HG03064 (cell line): ENCODE data around the gene ZNF688.
"Not testable (repeated sequence)": the region's sequence is repeated elsewhere in the genome, so short reads cannot be mapped to it uniquely, and the experiment has no call there.

Source experiments
- ATAC-seq: cut with Tn5 transposase; IDR thresholded peaks from one replicate; pipeline ENCODE4 v1.9.1; 2021; ENCODE audit warnings: low read depth; ENCODE audit not compliant: unreplicated experiment

ZNF688 gene

DNA sequence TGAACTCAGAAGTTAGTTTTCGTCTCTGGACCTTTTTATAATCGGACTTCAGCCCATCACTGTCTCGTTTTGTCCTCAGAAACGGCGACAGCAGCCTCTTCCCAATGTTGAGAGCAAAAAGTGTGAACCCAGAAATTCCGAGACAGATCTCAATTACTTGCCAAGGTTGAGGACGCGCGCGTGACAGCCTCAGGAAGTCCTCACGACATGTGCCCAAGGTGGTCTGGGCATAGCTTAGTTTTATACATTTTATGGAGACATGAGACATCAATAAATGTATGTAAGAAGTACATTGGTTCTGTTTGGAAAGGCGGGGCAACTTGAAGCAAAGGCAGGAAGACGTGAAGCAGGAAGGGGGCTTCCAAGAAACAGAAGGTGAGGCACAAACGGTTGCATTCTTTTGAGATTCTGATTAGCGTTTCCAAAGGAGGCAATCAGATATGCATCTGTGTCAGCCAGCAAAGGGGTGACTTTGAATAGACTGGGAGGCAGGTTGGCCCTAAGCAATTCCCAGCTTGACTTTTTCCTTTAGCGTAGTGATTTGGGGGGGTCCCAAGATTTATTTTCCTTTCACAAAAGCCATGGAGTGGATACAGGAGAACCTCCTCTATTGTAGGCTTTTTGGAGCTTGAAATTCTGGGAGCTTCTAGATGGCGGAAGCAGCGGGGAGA is 36.3 kb downstream of the ZNF688 start:
- no peak for ATAC-seq

GRCh38 chr16:30534368-30535105 is 37.0 kb downstream of the ZNF688 start, which contains the start of gene ZNF747:
Gene ZNF747 (minus strand): TSS chr16:30534858. CDS start chr16:30534679, 179 bp downstream.
- no peak for ATAC-seq

- ATAC-seq, result no peak
Observed at GRCh38 chr16:30533748-30534367, 37.7 kb downstream of the ZNF688 start.

- ATAC-seq, result no peak
Observed at GRCh38 chr16:30533146-30533522, 38.4 kb downstream of the ZNF688 start.

DNA sequence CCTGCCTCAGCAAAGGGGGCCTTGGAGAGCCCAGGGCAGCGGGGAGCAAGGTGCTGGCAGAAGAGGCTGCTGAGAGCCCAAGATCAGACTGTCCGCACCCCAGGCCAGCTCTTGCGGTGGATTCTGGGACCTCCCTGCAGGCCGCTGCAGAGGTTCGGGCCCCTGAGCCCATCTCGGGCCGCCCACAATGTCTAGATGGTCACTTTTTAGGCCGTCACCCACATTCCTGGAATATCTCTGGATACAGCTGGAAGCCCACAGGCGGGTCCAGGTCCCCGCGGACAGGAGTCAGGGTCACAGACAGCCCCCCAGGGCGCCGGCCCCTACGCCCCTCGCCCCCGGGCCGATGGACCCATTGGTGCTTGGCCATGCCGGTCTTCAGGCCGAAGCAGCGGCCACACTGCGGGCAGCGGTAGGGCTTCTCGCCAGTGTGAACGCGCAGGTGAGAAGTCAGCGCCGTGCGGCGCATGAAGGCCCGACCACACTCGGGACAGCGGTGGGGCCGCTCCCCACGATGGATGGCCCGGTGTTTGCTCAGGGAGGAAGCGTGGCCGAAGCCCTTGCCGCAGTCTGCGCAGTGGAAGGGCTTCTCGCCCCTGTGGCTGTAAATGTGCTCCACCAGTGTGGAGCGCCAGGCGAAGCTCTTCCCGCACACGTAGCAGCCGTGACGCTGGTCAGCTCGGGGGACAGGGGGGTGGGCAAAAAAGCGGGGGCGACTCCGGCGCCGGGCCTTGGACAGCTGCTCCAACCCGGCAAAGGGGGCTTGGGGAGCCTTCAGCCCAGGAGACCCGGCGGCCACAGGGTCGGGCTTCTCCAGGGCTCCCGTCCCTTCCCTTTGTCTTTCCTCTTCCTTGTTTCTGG is 39.0 kb downstream of the ZNF688 start:
- ATAC-seq, result no peak

DNA sequence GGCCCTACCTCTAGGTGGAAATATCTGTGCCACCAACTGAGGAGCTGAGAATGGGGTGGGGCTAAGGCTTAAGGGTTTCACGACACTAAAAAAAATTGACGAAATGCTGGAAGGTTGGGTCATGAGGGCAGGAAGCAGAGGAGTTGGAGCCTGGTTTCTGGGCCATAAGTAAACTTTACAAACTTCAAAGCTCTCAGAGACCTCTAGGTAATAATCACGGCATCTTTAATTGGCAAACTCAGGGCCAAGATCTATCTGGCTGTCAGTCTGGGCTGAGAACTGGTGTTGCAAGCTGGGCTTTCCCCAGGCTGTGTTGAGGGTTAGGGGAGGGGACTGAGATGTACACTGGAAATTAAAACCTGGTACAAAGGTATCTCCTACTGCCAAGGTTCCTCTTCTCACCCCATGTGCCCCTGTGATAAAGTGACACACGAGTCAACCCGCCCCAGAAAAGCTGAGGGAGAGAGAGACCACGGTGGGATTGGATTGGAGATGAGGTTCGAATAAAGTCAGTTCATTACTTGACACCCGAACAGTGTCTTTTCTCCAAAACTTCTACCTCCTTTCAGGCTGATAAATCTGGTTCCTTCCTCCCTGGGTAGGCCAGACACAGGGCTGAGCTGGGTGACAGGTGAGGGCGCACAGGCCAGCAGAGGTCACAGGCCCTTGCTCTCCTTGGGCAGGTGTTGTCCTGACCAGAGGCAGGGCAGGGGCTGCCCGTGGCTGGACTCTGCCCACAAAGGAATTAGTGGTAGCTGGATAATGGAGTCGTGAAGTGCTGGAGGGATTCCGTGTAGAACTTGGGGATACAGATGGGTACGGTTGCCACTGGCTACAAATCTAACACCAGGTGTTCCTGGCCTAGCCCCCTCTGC is 41.1 kb downstream of the ZNF688 start:
- no peak for ATAC-seq

- ATAC-seq, result no peak
Observed at GRCh38 chr16:30528799-30529457, 42.6 kb downstream of the ZNF688 start.

- no peak for ATAC-seq
Observed at GRCh38 chr16:30527635-30528178, 43.8 kb downstream of the ZNF688 start.

DNA sequence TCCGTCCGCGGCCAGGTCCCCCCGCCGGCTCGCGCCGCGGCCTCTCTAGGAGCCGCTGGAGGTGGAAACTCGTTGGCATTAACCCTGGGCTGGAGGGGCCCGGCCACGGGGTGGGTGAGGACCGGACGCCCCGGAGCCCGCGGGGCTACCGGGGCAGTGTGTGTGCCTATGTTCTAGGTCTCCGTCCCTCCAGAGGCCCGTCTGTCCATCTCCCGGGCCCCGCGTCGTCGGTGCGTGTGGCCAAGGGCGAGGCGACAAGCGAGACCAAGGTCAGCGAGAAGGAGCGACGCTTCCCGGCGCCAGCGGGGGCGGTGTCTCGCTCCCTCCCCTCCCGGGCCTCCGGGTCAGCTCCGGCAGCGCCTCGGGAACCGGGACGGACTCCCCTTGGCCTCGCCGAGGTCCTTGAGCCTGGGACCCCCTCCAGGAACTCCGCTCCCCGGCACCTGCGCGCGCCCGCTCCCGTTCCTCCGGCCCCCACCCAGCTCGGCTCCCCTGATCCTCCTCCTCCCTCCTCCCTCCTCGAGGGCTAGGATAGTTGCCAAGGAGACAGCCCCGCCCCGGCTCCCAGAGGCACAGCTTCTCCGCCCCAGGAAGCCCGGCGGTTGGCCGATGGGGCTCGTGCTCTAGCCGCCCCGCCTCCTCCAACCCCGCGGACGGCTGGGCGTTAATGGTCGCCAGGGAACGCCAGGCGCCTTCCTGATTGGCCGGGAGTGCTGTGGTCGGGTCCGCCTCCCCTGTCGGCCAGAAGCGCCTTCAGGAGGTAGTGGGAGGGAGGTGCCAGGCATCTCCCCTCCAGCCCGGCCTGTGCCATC is 44.5 kb downstream of the ZNF688 start:
- peak; percentile 60 for ATAC-seq

- ATAC-seq, result peak; percentile 26
Observed at GRCh38 chr16:30526137-30526822, 45.2 kb downstream of the ZNF688 start, which contains the start of gene ZNF768. Gene ZNF768 (minus strand): TSS chr16:30526566. CDS start chr16:30526413, 153 bp downstream.

DNA sequence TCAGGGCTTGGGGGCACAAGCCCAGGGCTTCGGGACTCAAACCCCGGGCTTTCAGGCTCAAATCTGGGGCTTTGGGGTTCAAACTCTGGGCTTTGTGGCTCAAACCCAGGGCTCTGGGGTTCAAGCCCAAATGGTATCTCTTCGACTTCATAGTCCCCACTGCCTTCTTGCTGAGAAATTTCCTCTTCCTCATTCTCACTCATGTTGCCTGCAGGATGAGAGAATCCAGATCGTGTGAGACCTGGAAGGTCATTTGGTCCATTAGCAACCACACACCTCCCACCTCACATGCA is 45.7 kb downstream of the ZNF688 start:
- ATAC-seq, result no peak

GRCh38 chr16:30524575-30525568 is 46.6 kb downstream of the ZNF688 start:
- ATAC-seq, result no peak

GRCh38 chr16:30523768-30524574 is 47.5 kb downstream of the ZNF688 start:
- ATAC-seq, result no peak

GRCh38 chr16:30522702-30523463 is 48.6 kb downstream of the ZNF688 start:
- ATAC-seq, result not testable (repeated sequence)
